Prostate gland (tissue), 2 donors: ENCODE measurements around the gene EVC. TPM values are rescaled to one million over a fixed set of nuclear protein-coding genes. Genes with fewer than 3 reads are reported as not detected.

Source experiments
- DNase-seq: peaks from one replicate; pipeline ENCODE4 v3.0.0-alpha.2; 2019; ENCODE audit warnings: low spot score
- H3K27ac ChIP-seq, 2 donors: fragments of 200-600 bp; sonication (generic); 2 replicates each; pipeline ENCODE4 v1.5.1; 2017 to 2019
- H3K27me3 ChIP-seq: fragments of 200-600 bp; sonication (generic); replicated peaks from 2 replicates; pipeline ENCODE4 v1.5.1; 2019; ENCODE audit not compliant: insufficient read depth
- H3K36me3 ChIP-seq, 2 donors: fragments of 200-600 bp; sonication (generic); 1 replicate in 1 of 2; 2 replicates in 1 of 2; pipeline versions ENCODE4 v1.5.1 to v1.8.1; 2017 to 2019
- H3K4me1 ChIP-seq: fragments of 200-600 bp; sonication (generic); replicated peaks from 2 replicates; pipeline ENCODE4 v1.5.1; 2019
- H3K4me3 ChIP-seq, 2 donors: fragments of 200-600 bp; sonication (generic); 2 replicates each; pipeline ENCODE4 v1.5.1; 2017 to 2019
- H3K9me3 ChIP-seq: fragments of 200-600 bp; sonication (generic); 2 replicates; pipeline ENCODE4 v1.5.1; 2017
- CTCF ChIP-seq, 4 experiments: fragments of 200-600 bp in 2 of 4; fragments of 450-650 bp in 2 of 4; sonication (generic) in 2 of 4; IDR thresholded peaks; 1 replicate in 3 of 4; 2 replicates in 1 of 4; pipeline ENCODE4 v1.5.1; 2016 to 2019; ENCODE audit warnings: antibody characterized with exemption in 4 of 4, mild to moderate bottlenecking in 2 of 4, moderate library complexity in 2 of 4
- POLR2A ChIP-seq: fragments of 450-650 bp; IDR thresholded peaks from one replicate; pipeline ENCODE4 v1.6.1; 2016; ENCODE audit warnings: antibody characterized with exemption, mild to moderate bottlenecking
- POLR2AphosphoS5 ChIP-seq: sonication (generic); formaldehyde crosslinking; IDR thresholded peaks from one replicate; pipeline ENCODE4 v1.6.1; 2017; ENCODE audit warnings: antibody characterized with exemption
- WGBS: methylation state at CpG from one replicate; pipeline ENCODE4 v1.1.5; 2018; 5-methylcytosine and 5-hydroxymethylcytosine counted together
- intact Hi-C: fragments of 100-400 bp; cut with DNase I; formaldehyde crosslinking; loops from one replicate; pipeline ENCODE4 v1.14.2; 2022
- total RNA-seq, 2 donors: library from RNA; depleted of rRNA; stranded (reverse); fragments of >200 nt; gene quantifications; one replicate each; pipeline ENCODE4 v1.1.0, GENCODE V29; 2016

Gene EVC
- total RNA-seq, 2 donors from 2014 or later, result 49.0 to 55.7 TPM

GRCh38 chr4:5689065-5689464 is 21.9 kb upstream of the EVC start:
- H3K4me1 ChIP-seq, result no peaks in the 10 kb centered on the region
- no peak for TF ChIP-seq POLR2A
- no peak for TF ChIP-seq CTCF (IDR thresholded peaks at IDR 0.05)
- TF ChIP-seq POLR2AphosphoS5, result no peak
- intact Hi-C loops, result no loop called here
- 94% methylated on average over 8 of the region's 8 CpGs for WGBS
- no peak overlapping the region for H3K4me3 ChIP-seq
- no peak for DNase-seq
- no peak overlapping the region for H3K27ac ChIP-seq
- H3K36me3 ChIP-seq, result peaks cover 0 to 11% of the 10 kb centered on the region in 2 donors
- H3K9me3 ChIP-seq, result no peaks in the 10 kb centered on the region
- H3K27me3 ChIP-seq, result no peaks in the 10 kb centered on the region

GRCh38 chr4:5691491-5692132 is 19.4 kb upstream of the EVC start:
- TF ChIP-seq POLR2A (no peak), POLR2AphosphoS5 (no peak), CTCF (IDR thresholded peaks at IDR 0.05) (no peak)
- Histone ChIP-seq H3K27me3 (no peaks in the 10 kb centered on the region), H3K9me3 (no peaks in the 10 kb centered on the region), H3K4me3 (no peak overlapping the region), H3K36me3 (no peaks in the 10 kb centered on the region), H3K27ac (no peak overlapping the region), H3K4me1 (no peaks in the 10 kb centered on the region)
- intact Hi-C loops, result no loop called here
- 83% methylated on average over 7 of the region's 7 CpGs for WGBS
- no peak for DNase-seq

- no peaks in the 10 kb centered on the region for H3K36me3 ChIP-seq
- no peaks in the 10 kb centered on the region for H3K4me1 ChIP-seq
- TF ChIP-seq POLR2A (no peak), POLR2AphosphoS5 (no peak), CTCF (IDR thresholded peaks at IDR 0.05) (no peak)
- WGBS, result 87% methylated on average over 4 of the region's 4 CpGs
- H3K27ac ChIP-seq, result no peak overlapping the region
- intact Hi-C loops, result no loop called here
- H3K9me3 ChIP-seq, result no peaks in the 10 kb centered on the region
- DNase-seq, result no peak
- H3K4me3 ChIP-seq, result no peak overlapping the region
- no peaks in the 10 kb centered on the region for H3K27me3 ChIP-seq
Measured at GRCh38 chr4:5693871-5694270, 17.1 kb upstream of the EVC start.

GRCh38 chr4:5696341-5696740 is 14.7 kb upstream of the EVC start:
- Histone ChIP-seq H3K4me3 (no peak overlapping the region), H3K4me1 (no peaks in the 10 kb centered on the region), H3K9me3 (no peaks in the 10 kb centered on the region), H3K27me3 (no peaks in the 10 kb centered on the region), H3K36me3 (no peaks in the 10 kb centered on the region), H3K27ac (no peak overlapping the region)
- DNase-seq, result no peak
- no peak for TF ChIP-seq CTCF (IDR thresholded peaks at IDR 0.05)
- TF ChIP-seq POLR2AphosphoS5, result no peak
- no peak for TF ChIP-seq POLR2A
- intact Hi-C loops, result no loop called here
- WGBS, result 93% methylated on average over 11 of the region's 11 CpGs

- H3K9me3 ChIP-seq, result no peaks in the 10 kb centered on the region
- WGBS, result 87% methylated on average over 5 of the region's 5 CpGs
- intact Hi-C loops, result no loop called here
- TF ChIP-seq POLR2AphosphoS5, result no peak
- TF ChIP-seq CTCF (IDR thresholded peaks at IDR 0.05), result no peak
- TF ChIP-seq POLR2A, result no peak
- no peaks in the 10 kb centered on the region for H3K4me1 ChIP-seq
- no peak for DNase-seq
- H3K4me3 ChIP-seq, result no peak overlapping the region
- H3K27me3 ChIP-seq, result no peaks in the 10 kb centered on the region
- H3K36me3 ChIP-seq, result no peaks in the 10 kb centered on the region
- H3K27ac ChIP-seq, result no peak overlapping the region
Measured at GRCh38 chr4:5700459-5700858, 10.5 kb upstream of the EVC start.
